Measurements from ENCODE around the gene FNDC11.

Gene FNDC11

DNA sequence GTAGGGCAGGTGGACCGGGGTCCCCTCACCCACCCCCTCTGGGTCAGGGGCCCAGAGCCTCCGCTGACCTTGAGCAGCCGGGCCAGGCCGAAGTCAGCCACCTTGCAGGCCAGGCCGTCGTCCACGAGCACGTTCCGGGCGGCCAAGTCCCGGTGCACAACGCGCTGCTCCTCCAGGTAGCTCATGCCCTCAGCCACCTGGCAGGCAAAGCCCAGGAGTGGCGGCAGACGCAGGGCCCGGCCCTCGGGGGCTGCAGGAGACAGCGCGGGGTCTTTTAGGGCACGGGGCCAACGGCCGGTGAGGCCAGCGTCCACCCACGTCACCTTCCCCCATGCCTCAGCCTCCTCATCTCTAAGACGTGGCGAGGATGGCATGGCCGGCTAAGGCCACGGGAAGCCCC, 12.6 kb upstream of the FNDC11 start:
- DNase-seq, result no peak

DNA sequence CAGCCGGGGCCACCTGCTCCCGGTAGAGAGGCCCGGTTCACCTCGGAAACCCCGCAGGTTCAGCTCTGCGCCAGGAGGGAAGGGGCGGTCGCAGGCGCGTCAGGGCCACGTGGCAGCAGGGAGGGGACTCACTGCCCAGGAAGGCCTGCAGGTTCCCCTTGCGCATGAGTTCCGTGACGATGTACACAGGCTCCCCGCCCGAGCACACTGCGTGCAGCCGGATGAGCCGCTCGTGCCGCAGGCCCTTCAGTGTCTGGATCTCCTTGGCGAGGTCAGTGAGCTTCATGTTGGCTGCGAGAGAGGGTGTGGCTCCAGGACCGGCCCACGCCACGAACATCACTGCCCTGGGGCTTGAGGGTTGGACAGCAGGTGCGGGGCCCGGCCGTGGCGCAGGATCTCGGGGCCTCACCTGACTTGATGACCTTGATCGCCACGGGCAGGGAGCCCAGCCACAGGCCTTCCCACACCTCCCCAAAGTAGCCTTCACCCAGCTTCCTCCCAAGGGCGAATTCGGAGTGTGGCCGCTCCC, 11.9 kb upstream of the FNDC11 start:
- no peak for DNase-seq

DNA sequence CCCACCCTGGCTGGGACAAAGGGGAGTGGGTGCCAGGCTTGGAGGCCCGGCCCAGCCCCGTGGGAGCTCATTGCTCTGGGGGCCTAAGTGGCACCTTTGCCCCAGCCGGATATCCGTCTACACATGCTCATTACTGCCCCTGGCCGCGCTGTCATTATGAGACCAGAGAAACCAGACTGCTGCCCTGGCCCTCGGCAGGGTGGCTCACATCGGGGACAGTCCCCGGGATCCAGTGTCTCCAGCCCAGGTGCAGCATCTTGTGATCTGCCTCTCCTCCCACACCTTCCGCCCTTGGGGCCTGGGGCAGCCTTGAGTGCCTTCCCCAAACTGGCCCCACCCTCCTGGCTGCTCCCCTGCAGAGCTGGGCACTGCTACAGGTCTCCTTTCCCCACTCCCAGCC, 11.3 kb upstream of the FNDC11 start:
- no peak for DNase-seq

DNA sequence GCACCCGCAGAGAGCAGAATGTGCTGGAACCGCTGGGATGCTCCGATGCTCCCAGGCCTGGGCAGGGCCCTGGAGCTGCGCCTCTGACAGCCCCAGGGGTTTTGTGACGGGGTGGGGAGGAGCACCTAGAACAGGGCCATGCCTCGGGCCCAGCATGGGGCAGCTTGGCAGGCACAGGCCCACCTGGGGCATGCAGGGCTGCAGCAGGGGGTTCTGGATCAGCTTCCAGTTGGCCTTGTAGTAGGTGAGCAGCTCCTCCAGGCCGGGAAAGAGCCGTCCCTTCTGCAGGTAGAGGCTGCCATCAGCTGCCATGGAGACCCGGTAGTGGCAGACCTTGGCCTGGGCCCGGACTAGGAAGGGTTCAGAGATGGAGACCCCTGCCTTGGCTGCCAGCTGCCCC, 10.8 kb upstream of the FNDC11 start:
- DNase-seq, result no peak

DNA sequence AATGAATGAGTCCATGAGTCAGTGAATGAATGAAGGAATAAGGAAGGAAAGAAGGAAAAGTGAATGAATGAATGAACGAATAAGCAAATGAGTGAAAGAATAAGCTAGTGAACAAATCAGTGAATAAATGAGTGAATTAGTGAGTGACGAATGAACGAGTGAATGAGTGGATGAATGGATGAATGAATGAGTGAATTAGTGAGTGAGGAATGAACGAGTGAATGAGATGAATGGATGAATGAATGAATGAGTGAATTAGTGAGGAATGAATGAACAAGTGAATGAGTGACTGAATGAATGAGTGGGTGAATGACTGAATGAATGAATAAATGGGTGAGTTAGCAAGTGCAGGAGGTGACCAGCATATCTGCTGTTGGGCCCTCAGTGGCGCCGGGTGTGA, 10.2 kb upstream of the FNDC11 start:
- DNase-seq, result no peak

DNA sequence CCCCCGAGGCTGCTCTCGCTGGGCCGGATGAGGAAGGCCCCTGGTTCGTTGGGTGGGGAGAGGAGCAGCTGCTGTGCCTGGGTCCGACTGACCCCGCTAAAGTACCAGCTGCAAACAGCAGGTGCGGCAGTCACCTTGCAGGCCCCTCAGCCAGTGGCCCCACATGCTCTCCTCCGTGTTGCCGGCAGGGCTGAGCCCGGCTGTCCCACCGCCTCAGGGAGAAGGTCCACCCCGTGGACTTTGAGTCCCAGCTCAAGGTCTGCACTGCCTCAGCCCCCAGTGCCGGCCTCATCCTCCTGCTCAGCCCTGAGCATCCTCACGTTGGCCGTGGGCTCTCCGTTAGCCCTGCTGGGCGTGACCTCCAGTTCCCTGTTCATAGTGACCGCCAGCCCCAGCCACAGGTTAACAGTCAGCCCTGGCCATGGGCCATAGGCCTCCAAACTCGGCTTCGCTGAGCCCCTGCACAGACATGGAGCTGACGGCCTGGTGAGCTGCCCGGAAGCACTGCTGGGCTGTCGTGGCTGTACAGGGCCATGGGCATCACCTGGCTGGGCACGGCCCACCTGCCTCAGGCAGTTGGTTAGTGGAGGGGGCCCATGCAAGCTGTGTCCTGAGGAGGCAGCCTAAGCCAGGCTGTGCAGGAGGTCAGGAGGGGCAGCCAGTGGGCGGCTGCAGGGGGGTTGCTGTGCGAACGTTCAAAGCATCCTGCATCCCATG, 9.6 kb upstream of the FNDC11 start:
- no peak for DNase-seq

DNA sequence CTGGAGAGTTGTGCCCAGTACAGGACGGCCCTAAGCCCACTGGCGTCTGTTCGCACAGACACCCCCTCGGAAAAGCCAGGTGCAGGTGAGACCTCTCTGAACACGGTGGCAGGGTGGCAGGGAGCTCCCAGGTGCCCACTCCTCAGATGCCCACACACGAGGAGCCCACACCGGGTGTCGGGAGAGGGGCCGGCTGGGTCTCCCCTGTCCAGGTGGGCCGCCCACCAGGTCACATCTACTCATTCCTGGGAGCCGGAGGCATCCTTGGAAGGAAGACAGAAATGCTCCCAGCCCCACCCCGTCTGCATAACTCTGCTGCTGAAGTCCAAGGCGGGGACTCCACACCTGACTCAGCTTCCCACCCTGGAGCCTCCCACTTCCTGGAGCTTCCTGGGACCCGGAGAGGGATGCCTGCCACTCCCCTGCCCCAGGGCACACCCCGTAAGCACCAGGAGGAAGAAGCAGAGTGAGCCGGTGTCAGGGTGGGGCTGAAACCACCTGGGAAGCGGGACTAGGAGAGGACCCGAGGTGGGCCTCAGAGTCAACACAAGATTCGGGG, 8.9 kb upstream of the FNDC11 start:
- no peak for DNase-seq

DNA sequence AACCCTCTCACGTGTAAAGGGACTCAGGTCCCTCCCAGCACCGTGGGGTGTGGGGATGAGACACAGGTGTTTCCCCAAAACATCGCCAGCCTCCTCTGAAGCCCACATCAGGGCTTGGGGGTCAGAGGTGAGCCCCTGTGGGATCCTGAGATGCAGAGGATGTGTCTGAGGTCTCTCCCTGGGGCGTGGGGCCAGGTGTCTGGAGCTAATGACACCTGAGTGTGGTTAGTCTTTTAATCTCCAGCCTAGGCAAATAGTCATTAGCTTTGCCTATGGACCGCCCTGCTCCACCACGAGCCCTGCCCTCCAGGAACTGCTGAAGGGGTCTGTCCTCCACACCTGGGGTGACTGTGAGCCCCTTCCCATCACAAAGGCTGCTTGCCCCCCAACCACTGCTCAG, 8.1 kb upstream of the FNDC11 start:
- DNase-seq, result no peak

DNA sequence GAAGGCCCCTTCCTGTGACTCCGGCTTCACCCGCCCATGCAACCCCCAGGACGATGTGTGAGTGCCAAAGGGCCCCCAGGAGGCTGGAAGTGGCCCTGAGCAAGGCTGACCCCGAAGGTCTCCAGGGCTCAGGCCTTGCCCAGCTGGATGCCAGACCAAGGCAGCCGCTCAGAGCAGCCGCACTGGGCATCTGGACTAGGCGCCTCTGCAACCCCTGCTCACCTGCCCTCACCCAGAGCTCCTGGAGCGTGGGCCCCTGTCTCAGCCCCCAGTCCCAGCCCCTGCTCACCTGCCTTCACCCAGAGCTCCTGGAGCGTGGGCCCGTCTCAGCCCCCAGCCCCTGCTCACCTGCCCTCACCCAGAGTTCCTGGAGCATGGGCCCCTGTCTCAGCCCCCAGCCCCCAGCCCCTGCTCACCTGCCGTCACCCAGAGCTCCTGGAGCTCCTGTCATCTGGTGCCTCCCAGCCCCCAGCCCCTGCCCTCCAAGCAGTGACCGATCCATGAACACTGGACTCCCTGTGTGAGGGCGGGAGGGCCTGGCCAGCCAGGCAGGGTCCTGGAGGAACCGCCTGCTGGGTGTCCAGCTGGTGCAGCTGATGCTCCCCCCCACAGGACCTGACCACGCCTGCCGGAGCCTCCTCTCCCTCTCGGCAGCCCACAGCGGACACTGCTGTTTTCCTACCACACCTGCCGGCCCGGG, 7.6 kb upstream of the FNDC11 start:
- no peak for DNase-seq

DNA sequence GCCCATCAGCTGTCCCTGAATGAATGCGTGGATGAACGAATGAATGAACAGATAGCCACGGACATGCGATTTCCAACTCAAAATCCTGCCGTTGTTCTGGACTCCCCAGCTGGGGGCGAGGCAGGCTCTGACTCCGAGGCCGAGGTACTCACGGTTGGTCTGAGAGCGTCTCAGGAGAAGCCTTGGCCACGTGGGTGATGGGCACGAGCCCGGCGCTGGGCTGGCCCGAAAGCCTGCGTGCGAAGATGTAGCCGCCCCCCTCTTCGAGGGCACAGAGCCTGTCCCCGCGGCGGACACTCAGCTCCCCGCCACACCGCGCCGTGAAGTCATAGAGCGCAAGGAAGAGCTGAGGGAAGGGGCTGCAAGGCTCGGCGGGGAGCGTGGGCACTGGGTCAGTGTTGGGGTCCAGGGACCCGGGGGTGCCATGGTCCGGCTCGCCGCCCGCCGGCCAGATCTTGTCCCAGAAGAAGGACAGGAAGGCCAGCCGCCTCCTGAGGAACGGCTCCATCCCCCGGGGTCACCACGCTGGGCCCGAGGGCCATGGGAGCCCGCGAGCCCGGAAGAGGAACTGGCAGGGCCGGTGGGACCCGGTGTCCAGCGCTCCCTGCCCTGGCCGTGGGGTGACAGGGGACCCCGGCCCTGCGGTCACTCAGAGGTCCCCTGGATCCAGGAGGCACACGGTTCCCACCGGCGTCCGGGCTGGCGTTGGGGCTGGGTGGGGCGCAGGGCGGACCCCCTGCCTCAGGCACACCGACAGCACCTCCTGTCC, 6.8 kb upstream of the FNDC11 start:
- DNase-seq, result no peak

DNA sequence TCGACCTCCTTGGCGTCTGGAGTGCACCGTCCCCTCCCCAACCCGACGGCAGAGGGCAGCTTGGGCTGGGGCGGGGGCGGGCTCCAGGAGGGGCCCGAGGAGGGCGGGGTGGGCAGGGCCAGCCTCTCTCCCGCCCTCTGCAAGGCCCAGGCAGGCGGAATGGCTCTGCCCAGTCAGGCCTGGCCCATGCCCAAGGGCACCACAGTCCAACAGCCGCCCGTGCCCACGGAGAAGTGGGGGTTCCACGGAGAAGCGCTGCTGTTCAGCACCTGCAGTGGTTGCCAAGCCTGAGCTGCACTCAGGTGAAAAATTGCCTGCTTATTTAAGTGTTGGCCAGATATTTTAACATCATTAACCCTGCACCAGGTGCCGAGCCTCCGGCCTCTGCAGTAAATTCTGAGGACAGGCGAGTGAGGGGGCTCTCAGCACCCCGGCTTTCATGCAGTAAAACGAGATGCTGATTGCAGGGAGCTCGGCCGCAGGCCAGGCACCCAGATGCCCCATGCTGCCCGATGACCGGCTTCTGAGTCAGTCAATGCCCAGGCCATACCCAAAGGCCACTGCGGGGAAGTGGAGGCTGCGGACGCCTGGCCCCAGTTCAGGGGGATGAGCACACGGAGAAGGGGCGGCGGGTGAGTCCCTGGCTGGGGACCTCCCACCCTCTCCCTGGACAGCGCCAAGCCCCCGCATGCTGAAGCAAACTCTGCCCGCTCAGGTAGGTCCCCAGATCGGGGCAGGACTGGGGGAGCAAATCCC, 6.1 kb upstream of the FNDC11 start, which contains the start of gene SRMS:
TSS of gene SRMS (minus strand) at position 25 of the 756 bp plus-strand sequence. CDS start 286 bp downstream, outside the sequence.
- no peak for DNase-seq

DNA sequence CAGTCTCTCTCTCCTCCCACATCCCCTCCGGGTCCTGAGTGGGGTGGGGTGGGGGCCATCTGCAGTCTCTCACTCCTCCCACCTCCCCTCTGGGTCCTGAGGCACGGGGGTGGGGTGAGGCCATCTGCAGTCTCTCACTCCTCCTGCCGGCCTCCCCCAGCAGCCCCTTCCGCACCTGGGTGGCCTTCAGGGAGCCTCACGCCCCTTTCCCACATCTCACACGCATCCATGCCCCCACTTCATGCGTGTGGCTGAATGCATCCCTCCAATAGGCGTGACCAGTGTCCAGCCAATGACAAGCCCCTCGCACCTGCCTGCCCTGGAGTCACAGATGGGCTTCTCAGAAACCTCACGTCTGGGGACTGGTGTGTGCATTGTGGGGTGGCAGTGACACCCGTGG, 5.4 kb upstream of the FNDC11 start:
- no peak for DNase-seq

DNA sequence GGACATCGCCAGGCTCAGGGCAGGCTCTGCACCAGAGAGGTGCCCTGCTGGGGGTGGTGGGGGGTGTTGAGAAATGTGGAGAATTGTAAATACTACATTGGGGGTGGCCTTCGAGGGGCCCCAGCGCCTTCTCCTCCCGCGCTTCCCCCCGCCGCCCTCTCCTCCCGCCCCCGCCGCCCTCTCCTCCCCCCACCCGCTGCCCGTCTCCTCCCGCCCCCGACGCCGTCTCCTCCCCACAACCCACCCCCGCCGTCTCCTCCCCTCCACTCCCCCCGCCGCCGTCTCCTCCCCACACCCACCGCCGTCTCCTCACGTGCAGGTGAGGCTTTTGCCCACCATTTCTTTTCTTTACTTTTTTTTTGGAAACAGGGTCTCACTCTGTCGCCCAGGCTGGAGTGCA, 4.9 kb upstream of the FNDC11 start:
- DNase-seq, result no peak

DNA sequence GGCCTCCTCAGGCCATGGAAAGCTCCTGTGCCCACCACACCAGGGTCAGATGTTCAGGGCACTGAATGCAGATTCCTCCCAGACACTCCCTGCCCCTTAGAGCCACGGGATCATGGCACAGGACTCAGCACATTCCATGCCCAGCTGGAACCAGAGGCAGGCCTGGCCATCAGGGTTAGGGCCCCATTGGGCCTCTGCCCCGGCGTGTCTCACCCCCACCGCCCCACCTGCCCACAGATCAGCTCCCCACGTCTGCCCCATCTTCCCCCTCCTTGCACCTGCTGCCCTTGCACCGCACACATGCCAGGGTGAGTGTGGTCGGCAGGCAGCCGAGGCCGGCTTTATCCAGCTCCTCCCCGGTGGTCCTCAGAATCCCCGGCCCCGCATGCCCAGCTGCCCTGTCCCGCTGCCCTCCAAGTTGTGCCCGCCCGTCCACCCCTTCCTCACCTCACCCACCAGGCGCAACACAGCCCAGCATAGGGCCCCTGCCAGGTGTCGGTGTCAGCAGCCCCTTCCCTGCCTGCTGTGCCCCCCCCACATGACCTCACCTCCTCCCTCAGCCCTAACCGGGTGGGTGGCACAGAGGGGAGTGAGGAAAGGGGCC, 4.2 kb upstream of the FNDC11 start:
- no peak for DNase-seq

DNA sequence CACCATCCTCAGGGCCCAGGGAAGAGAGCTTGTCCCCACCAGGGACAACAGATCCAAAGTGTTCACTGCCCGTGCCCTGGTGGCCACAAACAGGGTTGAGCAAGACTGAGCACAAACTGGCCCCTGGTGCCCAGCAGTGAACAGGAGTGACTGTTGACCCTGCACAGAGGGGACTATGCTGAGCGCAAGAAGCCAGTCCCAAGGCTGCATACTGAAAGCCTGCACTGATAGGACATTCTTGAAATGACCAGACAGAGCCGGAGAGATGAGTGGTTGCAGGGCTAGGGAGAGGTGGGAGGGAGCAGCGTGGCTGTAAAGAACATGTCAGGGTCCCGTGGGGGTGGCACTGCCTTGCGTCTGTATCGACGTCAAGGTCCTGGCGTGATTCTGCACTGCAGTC, 2.9 kb upstream of the FNDC11 start:
- DNase-seq, result no peak

DNA sequence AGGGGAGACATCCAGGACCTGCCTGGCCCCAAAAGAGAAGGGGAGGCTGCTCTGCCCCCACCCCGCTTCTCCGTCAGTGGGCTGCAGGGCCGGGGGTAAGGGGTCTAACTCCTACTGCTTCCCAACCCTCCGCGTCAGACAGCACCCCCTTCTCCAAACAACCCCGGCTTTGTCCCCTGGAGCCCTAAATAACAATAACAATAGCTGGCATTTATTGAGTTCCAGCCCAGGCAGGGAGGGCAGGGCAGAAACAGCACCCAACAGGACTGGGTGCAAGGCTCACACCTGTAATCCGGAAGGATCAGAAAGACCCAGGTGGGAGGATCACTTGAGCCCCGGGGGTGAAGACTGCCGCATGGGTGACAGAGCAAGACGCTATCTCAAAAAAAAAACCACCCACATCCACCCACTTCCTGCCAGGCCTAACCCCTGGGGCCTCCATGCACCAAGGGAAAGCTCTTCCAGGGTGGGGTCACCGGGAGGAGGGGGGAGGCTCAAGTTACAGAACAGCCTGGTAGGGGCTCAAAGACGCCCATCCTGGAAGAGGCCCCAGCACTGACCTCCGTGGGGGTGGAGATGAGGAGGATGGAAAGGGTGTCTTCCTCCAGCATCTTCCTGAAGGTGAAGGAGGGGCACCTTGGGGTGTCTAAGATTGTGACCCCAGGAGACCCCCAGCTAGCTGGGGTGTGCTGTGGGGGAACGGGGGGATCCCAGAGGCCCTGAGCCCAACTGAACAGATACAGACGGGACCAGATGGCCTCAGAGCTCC, 1.3 kb upstream of the FNDC11 start:
- no peak for DNase-seq

DNA sequence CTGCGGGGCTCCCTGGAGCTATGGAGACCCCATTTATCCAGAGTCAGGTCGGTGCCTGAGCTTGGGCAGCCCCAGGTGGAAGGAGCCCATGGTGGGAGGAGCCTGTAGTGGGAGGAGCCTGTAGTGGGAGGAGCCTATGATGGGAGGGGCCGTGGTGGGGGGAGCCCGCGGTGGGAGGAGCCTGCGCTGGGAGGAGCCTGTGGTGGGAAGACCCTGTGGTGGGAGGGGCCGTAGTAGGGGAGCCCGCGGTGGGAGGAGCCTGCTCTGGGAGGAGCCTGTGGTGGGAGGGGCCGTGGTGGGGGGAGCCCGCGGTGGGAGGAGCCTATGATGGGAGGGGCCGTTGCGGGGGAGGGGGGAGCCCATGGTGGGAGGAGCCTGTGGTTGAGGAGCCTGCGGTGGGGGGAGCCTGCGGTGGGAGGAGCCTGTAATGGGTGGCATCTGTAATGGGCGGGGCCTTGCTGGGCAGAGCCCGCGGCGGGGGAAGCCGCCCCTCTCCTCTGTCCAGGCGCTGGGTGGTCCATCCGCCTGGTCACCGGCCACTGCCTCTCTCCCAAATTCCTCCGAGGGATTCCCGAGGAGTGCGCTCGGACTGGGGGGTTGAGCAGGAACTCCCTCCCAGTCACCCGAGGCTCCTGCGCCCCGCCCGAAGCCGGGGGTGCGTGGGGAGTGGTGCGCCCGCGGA, 567 bp upstream of the FNDC11 start:
- DNase-seq, result peak; percentile 73

DNA sequence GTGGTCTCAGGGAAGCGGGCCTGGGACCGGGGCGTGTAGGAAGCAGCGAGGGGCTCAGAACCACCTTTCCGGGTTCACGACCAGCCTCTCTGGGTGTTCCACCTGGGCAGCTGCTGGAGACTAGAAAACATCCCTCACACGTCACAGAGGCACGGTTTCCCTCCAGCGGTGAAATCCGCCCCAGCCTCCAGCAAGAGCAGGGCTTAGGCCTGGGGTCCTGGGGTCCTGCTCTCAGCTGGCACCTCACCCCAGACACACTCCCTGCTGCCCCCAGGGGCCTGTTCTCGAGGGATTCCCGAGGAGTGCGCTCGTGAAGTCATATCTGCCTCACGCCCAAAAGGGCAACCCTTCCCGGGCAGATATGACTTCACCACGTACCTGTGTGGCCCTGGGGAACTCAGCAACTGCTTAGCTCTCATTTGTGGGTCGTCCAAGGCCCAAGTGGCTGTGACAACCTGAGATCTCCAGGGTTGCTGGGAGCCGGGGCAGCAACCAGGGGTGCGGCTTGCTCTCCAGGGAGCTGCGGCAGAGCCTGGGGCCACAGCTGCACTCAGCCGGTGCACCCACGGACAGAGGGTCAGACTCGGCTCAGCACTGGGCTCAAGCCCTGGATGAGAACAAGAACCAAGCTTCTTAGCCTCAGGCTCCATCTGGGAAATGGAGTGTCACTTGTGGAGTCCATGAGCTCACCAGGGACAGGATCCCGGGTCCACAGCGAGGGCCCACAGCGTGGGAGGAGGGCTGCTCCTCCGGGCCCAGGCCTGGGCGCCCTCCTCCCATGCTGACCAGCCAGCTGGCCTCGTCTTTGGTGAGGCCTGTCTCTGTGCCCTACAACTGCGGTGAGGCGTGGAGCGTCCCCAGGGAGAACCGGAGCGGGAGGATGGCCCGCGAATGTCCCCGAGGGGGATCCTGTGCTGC, 661 bp downstream of the FNDC11 start:
- DNase-seq, result no peak

DNA sequence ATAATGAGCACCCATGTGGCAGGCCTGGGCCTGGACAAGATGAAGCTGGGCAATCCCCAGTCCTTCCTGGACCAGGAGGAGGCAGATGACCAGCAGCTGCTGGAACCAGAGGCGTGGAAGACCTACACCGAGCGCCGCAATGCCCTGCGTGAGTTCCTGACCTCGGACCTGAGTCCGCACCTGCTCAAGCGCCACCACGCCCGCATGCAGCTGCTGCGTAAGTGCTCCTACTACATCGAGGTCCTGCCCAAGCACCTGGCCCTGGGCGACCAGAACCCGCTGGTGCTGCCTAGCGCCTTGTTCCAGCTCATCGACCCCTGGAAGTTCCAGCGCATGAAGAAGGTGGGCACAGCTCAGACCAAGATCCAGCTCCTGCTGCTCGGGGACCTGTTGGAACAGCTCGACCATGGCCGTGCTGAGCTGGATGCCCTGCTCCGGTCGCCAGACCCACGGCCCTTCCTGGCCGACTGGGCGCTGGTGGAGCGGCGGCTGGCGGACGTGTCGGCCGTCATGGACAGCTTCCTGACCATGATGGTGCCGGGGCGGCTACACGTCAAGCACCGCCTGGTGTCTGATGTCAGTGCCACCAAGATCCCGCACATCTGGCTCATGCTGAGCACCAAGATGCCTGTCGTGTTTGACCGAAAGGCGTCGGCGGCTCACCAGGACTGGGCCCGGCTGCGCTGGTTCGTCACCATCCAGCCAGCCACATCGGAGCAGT, 1.9 kb downstream of the FNDC11 start:
- no peak for DNase-seq
